ENCODE data around the gene RPL27.
"Not testable (repeated sequence)": the region's sequence is repeated elsewhere in the genome, so short reads cannot be mapped to it uniquely, and the experiment has no call there.

Gene RPL27

DNA sequence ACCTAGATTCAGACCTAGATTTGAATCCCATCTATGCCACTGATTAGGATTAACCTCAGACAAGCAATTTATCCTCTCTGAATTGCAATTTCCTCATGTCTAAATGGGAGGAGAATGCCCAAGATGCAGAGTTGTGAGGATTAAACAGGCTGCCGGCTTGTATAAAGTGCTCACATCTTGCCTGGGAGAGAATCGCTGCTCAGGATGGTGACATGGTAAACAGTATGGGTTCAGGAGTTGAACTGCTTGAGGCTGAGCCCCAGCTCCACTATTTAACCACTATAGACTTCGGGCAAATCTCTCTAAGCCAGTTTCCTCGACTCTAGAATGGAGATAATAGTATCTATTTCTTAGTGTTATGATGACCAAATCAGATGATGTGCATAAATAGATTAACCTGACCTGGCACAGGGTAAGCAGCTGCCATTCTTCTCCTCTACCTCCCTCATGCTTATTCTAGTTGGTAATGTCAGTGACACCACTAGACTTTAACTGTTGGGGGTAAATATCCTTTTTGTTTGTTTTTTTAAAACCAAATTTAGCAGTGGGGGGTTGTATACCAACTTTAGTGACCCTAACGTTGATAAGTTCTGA, 732 bp upstream of the RPL27 start:
- no peak for DNase-seq

GRCh38 chr17:42999003-42999525, 845 bp downstream of the RPL27 start:
- no peak for DNase-seq

- DNase-seq: not testable (repeated sequence)
These were observed 2.7 kb downstream of the RPL27 start for GRCh38 chr17:43000894-43001293.

DNA sequence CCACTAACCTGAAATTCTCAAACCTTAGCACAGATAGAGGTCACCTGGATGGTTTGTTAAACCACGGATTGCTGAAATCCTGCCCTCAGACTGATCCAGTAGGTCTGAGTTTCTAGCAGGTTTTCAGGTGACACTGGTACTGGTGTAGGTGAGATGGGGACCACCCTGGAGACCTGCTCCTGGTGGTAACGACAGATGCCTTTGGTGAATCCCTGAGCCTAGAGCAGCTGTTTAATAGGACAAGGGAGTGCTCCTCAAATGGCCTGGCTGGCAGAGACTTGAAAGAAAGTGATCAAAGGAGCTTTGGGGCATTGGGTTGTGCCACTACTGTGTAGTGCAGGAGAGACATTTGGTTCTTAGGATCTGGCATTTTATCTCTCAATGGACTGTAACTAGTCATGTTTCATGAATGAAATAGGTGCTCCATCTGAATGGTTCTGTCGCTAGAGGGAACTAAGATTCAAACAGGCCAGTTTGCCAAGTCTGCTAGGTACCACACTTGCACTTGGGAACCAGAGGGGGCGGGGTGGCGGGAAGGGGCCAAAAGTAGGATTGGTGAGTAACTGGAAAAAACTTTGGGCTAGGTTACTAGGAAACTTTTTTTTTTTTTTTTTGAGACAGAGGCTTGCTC, 5.4 kb downstream of the RPL27 start:
- peak; percentile 30 for DNase-seq

DNA sequence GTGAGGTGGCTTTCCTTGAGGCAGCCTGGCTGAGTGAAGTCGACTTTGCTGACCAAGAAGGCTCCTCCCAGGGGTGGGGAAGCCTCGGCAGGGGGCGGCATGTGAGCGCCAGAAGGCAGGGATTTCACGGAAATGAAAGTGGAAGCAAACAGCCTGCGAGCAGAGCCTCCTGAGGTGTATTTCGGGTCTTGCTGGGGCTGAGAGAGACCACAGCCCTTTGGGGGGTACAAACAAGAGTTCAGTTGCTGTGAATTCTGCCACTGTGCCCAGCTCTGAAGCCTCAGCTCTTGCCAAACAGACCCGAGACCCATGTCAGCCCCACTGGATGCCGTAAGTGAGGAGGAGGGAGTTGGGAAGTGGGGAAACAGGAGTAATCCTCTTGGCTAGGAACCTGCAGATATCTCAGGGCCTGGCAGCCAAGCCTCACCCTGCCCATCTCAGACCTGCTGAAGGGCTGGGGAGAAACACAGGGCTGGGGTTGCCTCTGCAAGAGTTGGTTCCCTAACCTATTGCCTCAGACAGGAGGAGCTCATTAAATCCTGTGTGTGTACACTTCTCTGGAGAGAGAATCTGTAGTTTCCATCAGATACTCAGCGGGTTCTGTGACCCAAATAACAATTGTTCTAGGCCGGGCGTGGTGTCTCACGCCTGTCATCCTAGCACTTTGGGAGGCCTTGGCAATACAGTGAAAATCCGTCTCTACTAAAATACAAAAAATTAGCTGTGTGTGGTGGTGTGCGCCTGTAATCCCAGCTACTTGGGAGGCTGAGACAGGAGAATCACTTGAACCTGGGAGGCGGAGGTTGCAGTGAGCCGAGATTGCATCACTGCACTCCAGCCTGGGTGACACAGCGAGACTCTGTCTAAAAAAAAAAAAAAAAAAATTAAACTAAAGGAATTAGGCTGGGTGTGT, 8.7 kb downstream of the RPL27 start, which contains the start of gene IFI35:
TSS of gene IFI35 (plus strand) at position 146 of the 913 bp plus-strand sequence. CDS start at position 310, 164 bp downstream.
- peak; percentile 86 for DNase-seq

- no peak for DNase-seq
These were observed 12.6 kb downstream of the RPL27 start for GRCh38 chr17:43010667-43011308.

DNA sequence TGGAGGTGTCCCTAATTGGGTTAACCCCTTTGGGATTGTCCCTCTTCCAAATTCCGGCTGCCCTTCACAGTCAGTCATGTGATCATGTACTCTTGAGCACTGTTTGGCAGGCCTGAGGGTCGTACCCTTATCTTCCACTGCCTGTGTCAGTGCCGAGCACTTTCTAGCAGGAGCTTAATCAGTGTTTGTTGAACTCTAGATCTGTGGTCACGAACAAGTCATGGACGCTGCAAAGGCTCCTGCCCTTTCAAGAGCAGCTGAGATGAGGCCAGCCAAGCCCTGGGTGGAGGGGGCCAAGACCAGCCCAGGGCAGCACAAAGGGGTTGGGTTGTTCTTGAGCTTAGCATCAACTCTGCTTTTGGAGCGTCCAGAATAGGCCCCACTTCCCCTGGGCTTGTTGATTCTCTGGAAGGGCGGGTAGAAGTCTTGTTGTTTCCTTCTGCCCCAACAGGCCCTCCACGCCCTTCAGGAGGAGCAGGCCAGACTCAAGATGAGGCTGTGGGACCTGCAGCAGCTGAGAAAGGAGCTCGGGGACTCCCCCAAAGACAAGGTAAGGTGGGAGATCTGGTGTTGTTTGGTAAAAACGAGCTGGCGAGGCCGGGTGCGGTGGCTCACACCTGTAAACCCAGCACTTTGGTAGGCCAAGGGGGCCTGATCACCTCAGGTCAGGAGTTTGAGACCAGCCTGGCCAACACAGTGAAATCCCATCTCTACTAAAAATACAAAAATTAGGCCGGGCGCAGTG, 13.7 kb downstream of the RPL27 start:
- DNase-seq: no peak

DNA sequence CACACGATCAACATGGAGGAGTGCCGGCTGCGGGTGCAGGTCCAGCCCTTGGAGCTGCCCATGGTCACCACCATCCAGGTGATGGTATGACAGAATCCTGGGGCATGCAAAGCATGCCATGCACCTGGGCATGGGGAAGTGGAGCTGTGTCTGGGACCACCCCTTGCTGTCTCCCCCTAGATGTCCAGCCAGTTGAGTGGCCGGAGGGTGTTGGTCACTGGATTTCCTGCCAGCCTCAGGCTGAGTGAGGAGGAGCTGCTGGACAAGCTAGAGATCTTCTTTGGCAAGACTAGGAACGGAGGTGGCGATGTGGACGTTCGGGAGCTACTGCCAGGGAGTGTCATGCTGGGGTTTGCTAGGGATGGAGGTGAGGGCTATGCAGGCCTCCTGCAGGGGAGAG, 15.1 kb downstream of the RPL27 start:
- DNase-seq: no peak

DNA sequence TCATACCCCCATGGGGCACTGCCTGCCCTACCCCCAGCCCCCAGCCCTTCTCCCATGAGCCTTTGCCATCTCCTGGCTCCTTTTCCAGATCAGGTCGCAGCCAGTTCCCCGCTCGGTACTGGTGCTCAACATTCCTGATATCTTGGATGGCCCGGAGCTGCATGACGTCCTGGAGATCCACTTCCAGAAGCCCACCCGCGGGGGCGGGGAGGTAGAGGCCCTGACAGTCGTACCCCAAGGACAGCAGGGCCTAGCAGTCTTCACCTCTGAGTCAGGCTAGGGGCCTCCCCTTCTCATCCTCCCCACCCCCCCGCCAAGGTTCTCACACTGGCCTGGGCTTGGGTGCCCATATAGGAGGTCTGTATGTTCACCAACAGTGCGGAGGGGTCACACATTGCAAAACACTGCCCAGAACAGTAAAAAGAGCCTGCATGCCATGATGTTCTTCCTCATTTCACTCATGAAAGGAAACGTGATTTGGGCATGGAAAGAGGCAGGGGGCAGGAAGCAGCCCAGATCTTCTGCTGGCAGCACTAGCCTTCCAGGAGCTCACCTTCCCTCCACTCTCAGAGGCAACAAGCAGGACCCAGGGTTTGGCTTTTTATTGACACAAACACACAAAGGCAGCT, 15.9 kb downstream of the RPL27 start:
- no peak for DNase-seq

DNA sequence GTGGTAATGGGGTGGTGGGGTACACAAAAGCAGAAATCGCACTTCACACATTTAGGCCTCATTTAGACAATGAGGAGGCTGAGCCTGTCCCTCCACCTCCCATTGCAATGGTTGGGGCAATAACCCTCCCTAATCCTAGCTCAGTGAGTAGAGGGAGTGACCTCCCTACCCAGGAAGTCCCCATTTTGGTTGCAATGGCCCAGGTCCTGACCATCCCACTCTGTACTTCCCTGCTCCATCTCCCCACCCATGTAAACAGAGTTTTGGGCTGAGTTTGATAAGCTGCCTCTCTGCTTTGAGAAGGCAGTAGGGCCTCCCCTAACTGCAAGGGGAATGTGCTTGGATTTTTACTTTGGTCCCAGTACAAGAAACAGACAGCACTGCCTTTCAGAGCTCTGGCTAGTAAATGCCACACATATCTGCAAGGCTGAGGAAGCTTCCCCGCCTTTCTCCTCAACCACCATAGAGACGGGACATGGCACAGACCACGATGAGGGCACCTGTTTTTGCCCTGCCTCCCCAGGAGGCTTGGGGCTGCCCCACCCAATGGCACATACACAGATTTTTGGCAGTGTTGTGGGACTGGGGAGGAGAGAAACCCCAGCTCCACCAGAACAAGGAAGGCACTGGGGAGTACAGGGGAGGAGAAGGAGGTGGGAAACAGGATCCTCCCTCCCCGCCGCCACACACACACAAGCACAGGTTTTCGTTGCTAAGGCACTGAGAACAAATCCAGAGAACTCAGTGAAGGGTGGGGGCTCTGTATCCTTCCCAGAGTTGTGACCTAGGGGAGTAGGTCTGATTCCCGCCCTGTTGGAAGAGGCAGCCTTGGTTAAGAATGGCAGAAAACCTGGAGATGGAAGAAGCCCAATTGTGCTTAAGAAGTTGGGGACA, 16.7 kb downstream of the RPL27 start:
- DNase-seq: no peak

DNA sequence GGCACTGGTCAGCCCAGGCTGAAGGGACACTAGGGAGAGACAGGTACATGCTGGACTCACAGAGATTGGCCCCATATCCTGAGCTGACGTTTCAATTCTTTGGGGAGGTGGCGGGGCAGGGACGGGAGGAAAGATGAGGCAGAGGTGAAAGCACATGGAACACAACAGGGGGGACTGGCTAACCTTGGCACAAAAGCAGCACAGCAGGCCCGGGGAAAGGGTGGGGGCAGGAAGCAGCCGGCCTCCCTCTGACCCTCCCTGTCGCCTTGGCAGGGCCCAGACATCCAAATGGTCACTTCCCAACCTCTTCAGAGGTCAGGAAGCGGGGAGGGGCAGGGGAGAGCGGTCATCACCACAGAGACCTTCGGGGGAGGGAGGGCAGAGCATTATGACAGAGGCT, 17.4 kb downstream of the RPL27 start:
- DNase-seq: no peak

DNA sequence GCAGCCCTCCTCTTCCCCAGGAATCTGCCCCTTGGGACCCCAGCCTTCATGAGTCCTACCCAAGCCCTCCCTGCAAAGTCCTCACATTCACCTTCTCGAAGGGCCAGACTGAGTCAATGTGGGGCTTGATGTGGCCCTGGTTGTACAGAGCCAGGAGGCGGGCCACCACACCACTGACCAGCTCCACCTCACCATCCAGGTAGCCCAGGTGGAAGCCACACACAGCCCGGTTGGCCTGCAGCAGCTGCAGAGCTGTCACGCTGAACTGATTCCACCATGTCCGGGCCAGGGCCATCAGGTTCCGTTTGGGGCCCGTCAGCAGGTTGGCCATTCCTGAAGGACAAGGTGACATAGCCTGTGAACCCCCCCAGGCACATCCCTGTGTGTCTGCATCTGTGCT, 18.0 kb downstream of the RPL27 start:
- DNase-seq: no peak

GRCh38 chr17:43018008-43018853, 20.0 kb downstream of the RPL27 start:
- no peak for DNase-seq

- DNase-seq: no peak
These were observed 20.7 kb downstream of the RPL27 start for GRCh38 chr17:43018932-43019331.

- no peak for DNase-seq
These were observed 21.2 kb downstream of the RPL27 start for GRCh38 chr17:43019418-43019817.

DNA sequence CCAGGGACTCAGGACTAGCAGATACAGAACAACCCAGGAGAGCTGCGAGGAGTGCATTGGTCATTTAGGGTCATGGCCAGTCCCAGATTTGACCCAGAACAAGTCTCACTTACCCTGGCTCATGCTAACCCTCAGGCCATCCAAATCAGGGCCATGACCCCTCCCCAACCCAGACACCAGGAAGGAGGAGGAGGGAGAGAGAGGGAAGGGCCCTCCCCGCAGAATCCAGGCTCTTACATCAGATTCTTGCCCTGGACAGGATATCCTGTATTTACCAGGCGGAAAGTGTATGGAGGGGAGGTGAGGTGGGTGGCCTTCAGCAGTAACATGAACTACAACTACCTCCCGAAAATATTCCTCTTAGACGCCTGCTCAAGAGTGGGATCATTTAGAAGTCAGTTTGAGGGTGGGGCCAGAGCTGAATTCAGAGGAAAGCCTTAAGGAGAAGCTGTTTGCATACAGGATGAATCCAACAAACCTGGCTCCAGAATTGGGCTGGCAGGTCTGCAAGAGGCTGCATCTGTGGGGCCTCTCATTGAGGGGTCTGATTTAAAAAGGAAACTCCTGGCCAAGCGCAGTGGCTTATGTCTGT, 21.9 kb downstream of the RPL27 start:
- DNase-seq: no peak

DNA sequence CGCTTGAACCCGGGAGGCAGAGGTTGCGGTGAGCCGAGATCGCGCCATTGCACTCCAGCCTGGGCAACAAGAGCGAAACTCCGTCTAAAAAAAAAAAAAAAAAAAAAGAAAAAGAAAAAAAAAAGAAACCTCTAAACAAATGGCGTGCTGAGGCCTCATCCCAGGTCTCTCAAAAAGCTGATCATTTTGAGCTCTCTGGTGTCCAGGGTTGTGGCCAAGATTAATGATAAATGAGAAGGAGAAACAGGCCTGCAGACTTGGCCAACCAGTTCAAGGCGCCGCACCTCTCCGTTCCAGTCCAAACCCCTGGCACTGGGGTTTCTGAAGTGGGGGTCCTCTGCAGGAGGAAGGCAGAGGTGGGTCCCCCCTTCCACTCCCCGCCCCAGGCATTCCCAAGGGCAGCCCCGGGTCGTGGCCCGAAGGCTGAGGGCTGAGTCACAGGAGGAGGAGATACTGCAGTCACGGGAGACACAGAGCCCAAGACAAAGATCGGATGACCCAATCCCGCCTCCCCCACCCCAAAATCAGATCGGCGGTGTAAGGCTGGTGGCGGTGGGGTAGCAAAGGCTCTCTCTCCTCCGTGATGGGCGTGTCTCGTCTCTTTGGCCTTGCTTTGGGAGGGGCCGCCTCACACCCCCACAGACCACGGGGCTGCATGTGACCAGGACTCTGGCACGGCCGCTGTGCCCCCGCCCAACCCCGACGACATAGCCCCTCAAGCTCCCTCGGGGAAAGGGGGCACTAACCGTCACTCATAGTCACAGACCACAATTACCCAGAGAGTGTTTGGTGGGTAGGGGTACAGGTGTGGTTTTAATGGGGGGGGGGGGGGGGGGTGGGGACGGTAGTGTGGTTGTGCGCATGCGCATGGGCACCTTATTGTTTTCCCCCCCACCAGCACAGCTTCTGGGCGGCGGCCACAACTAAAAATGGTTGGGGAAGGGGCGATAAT, 22.8 kb downstream of the RPL27 start:
- peak; percentile 67 for DNase-seq
